MCF 10A (cell line): ENCODE measurements around the gene SENP6. TPM values are rescaled to one million over a fixed set of nuclear protein-coding genes. Genes with fewer than 3 reads are reported as not detected.

Experiments
- BruUV-seq: library from RNA; stranded (reverse); fragments of 400-500 nt; replicated peaks from 2 replicates; lab custom pipeline; 2021; lab: Mats Ljungman, UMichigan
- CTCF ChIA-PET: fragments of 300-600 bp; sonication (Branson Sonifier 250); formaldehyde crosslinking; extraction: SDS; loops from one replicate; lab custom pipeline; 2021; ENCODE audit warnings: antibody characterized with exemption, inconsistent platforms; lab: Yijun Ruan, JAX
- POLR2A ChIA-PET: fragments of 300-600, 350-650 bp; sonication (Branson Sonifier 250); formaldehyde crosslinking; extraction: SDS; loops from one replicate; lab custom pipeline; 2020; ENCODE audit warnings: antibody characterized with exemption, inconsistent platforms; lab: Yijun Ruan, JAX
- DNase-seq: peaks from one replicate; pipeline ENCODE4 v3.0.0-alpha.2; 2018; ENCODE audit not compliant: unreplicated experiment
- H3K27ac Mint-ChIP-seq: one replicate; pipeline ENCODE4 v1.8.0; 2022; ENCODE audit warnings: mild to moderate bottlenecking, low read depth, mixed read lengths; ENCODE audit not compliant: unreplicated experiment
- H3K27me3 Mint-ChIP-seq: one replicate; pipeline ENCODE4 v1.8.0; 2022; ENCODE audit warnings: mixed read lengths; ENCODE audit not compliant: insufficient read depth, unreplicated experiment
- H3K36me3 Mint-ChIP-seq: one replicate; pipeline ENCODE4 v1.8.0; 2022; ENCODE audit warnings: mild to moderate bottlenecking, moderate library complexity, mixed read lengths; ENCODE audit not compliant: insufficient read depth, unreplicated experiment
- H3K4me1 Mint-ChIP-seq: one replicate; pipeline ENCODE4 v1.8.0; 2022; ENCODE audit warnings: mixed read lengths; ENCODE audit not compliant: insufficient read depth, unreplicated experiment
- H3K4me3 Mint-ChIP-seq: one replicate; pipeline ENCODE4 v1.8.0; 2022; ENCODE audit warnings: mild to moderate bottlenecking, moderate library complexity, mixed read lengths; ENCODE audit not compliant: unreplicated experiment
- H3K9me3 Mint-ChIP-seq: one replicate; pipeline ENCODE4 v1.8.0; 2022; ENCODE audit warnings: mixed read lengths; ENCODE audit not compliant: unreplicated experiment
- intact Hi-C: fragments of 100-400 bp; cut with micrococcal nuclease; formaldehyde crosslinking; loops from 2 replicates; pipeline ENCODE4 v1.14.1; 2022
- total RNA-seq: library from RNA; stranded (reverse); gene quantifications from 2 replicates; pipeline ENCODE4 v1.2.3, GENCODE V29; 2022
- TF ChIP-seq, protein P1 (sequence below): fragments of 200-600 bp; IDR thresholded peaks from one replicate; pipeline ENCODE4 v1.8.0; 2022; ENCODE audit warnings: antibody characterized with exemption, mild to moderate bottlenecking; ENCODE audit not compliant: unreplicated experiment

The SENP6 gene
- total RNA-seq, 1 experiment from 2014 or later, result 101 TPM

- Mint-ChIP-seq H3K27me3 (no peaks in the 10 kb centered on the region), H3K9me3 (no peaks in the 10 kb centered on the region), H3K4me1 (peaks cover 50% of the 10 kb centered on the region), H3K27ac (no peak overlapping the region), H3K4me3 (no peak overlapping the region), H3K36me3 (no peaks in the 10 kb centered on the region)
- ChIA-PET CTCF (no interaction called here), POLR2A (interaction anchor here (0.6 to 2.9 kb wide), 3 partner anchors 10 to 112 kb away, joined by 3 to 22 read pairs (median 4); partner anchors contain the start of gene SENP6)
- intact Hi-C loops, result no loop called here
- BruUV-seq, result no TSS peak
- TF ChIP-seq, protein P1, sequence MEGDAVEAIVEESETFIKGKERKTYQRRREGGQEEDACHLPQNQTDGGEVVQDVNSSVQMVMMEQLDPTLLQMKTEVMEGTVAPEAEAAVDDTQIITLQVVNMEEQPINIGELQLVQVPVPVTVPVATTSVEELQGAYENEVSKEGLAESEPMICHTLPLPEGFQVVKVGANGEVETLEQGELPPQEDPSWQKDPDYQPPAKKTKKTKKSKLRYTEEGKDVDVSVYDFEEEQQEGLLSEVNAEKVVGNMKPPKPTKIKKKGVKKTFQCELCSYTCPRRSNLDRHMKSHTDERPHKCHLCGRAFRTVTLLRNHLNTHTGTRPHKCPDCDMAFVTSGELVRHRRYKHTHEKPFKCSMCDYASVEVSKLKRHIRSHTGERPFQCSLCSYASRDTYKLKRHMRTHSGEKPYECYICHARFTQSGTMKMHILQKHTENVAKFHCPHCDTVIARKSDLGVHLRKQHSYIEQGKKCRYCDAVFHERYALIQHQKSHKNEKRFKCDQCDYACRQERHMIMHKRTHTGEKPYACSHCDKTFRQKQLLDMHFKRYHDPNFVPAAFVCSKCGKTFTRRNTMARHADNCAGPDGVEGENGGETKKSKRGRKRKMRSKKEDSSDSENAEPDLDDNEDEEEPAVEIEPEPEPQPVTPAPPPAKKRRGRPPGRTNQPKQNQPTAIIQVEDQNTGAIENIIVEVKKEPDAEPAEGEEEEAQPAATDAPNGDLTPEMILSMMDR, result no peak
- no peak for DNase-seq
These were observed 10.2 kb downstream of the SENP6 start for GRCh38 chr6:75611702-75612375.

GRCh38 chr6:75612434-75612833 is 10.8 kb downstream of the SENP6 start:
- H3K27ac Mint-ChIP-seq, result no peak overlapping the region
- peaks cover 44% of the 10 kb centered on the region for H3K4me1 Mint-ChIP-seq
- intact Hi-C loops, result no loop called here
- POLR2A ChIA-PET, result interaction anchor here (1.5 to 2.9 kb wide), 2 partner anchors 9 to 10 kb away, joined by 9 to 22 read pairs; partner anchors contain the start of gene SENP6
- no peak for DNase-seq
- no peak overlapping the region for H3K4me3 Mint-ChIP-seq
- no peaks in the 10 kb centered on the region for H3K27me3 Mint-ChIP-seq
- H3K36me3 Mint-ChIP-seq, result no peaks in the 10 kb centered on the region
- no peaks in the 10 kb centered on the region for H3K9me3 Mint-ChIP-seq
- no TSS peak for BruUV-seq
- TF ChIP-seq, protein P1, result no peak
- CTCF ChIA-PET, result interaction anchor here (1.3 kb wide), 1 partner anchor 10 kb away, joined by 3 read pairs; no protein-coding TSS in a partner anchor

DNA sequence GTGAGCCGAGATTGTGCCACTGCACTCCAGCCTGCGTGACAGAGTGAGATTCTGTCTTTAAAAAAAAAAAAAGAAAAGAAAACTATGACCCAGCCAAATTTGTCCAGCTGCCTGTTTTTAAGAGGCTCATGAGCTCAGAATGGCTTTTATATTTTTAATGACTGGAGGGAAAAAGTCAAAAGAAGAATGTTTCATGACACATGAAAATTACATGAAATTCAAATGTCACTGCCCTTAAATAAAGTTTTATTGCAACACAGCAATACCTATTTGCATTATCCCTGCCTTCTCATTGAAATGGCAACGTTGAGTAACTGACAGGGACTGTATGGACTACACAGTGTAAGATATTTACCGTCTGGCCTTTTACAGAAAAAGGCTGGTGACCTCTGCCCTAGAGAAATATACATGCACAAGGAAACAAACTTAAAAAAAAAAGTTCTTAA is 11.4 kb downstream of the SENP6 start:
- ChIA-PET CTCF (interaction anchor here (0.6 to 1.3 kb wide), 3 partner anchors 10 to 77 kb away, joined by 3 read pairs; no protein-coding TSS in a partner anchor), POLR2A (interaction anchor here (1.5 kb wide), 1 partner anchor 10 kb away, joined by 9 read pairs; no protein-coding TSS in a partner anchor)
- no peaks in the 10 kb centered on the region for H3K9me3 Mint-ChIP-seq
- no peak overlapping the region for H3K27ac Mint-ChIP-seq
- no peak for DNase-seq
- H3K27me3 Mint-ChIP-seq, result no peaks in the 10 kb centered on the region
- intact Hi-C loops, result no loop called here
- TF ChIP-seq, protein P1, result no peak
- peaks cover 40% of the 10 kb centered on the region for H3K4me1 Mint-ChIP-seq
- H3K4me3 Mint-ChIP-seq, result no peak overlapping the region
- no peaks in the 10 kb centered on the region for H3K36me3 Mint-ChIP-seq
- BruUV-seq, result no TSS peak

- H3K9me3 Mint-ChIP-seq, result no peaks in the 10 kb centered on the region
- no TSS peak for BruUV-seq
- peaks cover 20% of the 10 kb centered on the region for H3K4me1 Mint-ChIP-seq
- no peaks in the 10 kb centered on the region for H3K27me3 Mint-ChIP-seq
- H3K36me3 Mint-ChIP-seq, result peaks cover 6% of the 10 kb centered on the region
- CTCF ChIA-PET, result no interaction called here
- TF ChIP-seq, protein P1, result no peak
- no peak for DNase-seq
- POLR2A ChIA-PET, result no interaction called here
- H3K4me3 Mint-ChIP-seq, result no peak overlapping the region
- intact Hi-C loops, result no loop called here
- H3K27ac Mint-ChIP-seq, result no peak overlapping the region
These were observed 16.8 kb downstream of the SENP6 start for GRCh38 chr6:75618437-75618836.
